WI38 (cell line): ENCODE data around the gene TOR1AIP2.
"Not testable (repeated sequence)": the region's sequence is repeated elsewhere in the genome, so short reads cannot be mapped to it uniquely, and the experiment has no call there.

Experiments used
- H3K4me3 ChIP-seq: 2 replicates; pipeline ENCODE4 v1.5.1; 2011; ENCODE audit warnings: low read depth, mild to moderate bottlenecking, control low read depth, low read length
- TF ChIP-seq, protein P1 (sequence below): IDR thresholded peaks from 2 replicates; pipeline ENCODE4 v1.5.1; 2012; ENCODE audit warnings: low read depth, mild to moderate bottlenecking, control low read depth, low read length

TOR1AIP2 gene

DNA sequence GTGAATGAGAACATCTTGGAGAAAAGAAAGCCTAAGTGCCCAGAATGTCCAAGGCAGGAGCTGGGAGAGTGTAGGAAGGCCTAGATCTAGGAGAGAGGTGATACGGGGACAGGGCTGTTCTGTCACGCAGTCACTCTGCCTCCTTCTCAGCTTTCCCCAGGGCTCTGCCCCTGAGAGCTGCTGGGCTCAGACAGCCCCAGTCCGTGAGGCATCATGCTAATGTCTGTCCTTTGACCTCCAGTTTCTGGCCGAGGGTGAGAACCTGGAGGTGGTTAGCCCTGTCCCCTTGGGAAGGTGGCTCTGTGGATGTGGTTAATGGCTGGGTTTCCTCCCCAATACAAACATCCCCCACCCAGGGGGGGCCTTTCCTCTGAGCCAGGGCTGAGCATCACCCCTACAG is 71.3 kb downstream of the TOR1AIP2 start:
- TF ChIP-seq, protein P1, sequence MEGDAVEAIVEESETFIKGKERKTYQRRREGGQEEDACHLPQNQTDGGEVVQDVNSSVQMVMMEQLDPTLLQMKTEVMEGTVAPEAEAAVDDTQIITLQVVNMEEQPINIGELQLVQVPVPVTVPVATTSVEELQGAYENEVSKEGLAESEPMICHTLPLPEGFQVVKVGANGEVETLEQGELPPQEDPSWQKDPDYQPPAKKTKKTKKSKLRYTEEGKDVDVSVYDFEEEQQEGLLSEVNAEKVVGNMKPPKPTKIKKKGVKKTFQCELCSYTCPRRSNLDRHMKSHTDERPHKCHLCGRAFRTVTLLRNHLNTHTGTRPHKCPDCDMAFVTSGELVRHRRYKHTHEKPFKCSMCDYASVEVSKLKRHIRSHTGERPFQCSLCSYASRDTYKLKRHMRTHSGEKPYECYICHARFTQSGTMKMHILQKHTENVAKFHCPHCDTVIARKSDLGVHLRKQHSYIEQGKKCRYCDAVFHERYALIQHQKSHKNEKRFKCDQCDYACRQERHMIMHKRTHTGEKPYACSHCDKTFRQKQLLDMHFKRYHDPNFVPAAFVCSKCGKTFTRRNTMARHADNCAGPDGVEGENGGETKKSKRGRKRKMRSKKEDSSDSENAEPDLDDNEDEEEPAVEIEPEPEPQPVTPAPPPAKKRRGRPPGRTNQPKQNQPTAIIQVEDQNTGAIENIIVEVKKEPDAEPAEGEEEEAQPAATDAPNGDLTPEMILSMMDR = no peak
- no peak overlapping the region for H3K4me3 ChIP-seq

DNA sequence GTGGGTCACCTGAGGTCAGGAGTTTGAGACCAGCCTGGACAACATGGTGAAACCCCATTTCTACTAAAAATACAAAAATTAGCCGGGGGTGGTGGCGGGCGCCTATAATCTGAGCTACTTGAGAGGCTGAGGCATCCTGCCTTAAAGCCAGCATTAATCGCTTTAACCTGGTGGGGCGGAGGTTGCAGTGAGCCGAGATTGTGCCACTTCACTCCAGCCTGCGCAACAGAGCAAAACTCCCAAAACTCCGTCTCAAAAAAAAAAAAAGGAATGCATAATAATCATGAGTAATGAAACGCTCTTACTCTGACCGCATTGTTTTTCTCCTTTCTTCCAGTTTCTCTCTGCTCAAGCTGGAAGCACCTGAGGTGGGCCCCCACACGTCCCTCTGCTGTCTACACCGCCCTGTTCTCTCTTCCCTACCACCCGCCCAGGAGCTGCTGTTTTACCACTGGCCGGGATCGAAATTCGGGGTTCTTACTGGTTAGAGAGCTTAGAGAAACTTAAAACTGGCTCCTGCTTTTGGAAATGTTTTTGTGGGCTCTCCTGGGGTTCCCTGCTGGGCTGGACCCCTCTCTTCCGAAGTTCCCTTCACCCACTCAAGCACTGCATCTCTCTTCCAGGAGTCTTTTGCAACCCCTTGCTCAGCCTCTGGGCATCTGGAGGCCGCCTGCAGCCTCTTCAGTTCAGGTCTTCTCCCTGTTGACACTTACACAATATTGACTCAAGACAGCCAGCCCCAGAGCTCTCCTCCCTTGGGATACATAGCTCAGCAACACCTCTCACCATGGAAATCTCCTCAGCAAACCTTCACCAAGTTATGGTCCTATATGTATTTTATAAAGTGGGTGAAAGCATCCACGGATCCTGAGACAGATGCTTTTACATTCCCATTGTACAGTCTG is 72.1 kb downstream of the TOR1AIP2 start:
- H3K4me3 ChIP-seq = no peak overlapping the region
- TF ChIP-seq, protein P1 = no peak

DNA sequence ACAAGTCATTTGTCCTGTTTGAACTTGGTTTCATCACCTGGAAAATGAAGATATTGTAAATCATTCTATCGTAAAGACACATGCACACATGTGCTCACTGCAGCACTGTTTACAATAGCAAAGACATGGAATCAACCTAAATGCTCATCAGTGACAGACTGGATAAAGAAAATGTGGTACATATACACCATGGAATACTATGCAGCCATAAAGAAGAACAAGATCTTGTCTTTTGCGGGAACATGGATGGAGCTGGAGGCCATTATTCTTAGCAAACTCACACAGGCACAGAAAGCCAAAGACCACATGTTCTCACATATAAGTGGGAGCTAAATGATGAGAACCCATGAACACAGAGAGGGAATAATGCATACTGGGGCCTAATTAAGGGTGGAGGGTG is 73.2 kb downstream of the TOR1AIP2 start:
- H3K4me3 ChIP-seq = not testable (repeated sequence)

DNA sequence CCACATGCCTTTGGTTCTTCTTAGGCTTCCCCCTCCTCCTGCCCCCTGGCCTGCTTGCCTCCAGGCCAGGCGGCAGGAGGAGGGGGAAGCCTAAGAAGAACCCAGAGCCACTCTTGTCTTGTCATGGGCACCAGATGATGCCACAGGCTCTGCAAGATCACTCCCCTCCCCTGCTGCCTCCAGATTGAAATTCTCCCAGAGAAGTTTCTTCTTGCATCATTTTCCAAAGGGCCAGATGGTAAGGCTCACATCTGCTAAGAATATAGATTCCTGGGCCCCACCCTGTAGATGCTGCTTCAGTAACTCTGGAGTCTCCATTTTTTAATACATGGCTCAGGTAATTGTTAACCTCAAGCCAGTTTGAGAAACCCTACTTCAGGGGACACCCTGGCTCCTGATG is 73.7 kb downstream of the TOR1AIP2 start:
- H3K4me3 ChIP-seq = no peak overlapping the region
- TF ChIP-seq, protein P1 = no peak

DNA sequence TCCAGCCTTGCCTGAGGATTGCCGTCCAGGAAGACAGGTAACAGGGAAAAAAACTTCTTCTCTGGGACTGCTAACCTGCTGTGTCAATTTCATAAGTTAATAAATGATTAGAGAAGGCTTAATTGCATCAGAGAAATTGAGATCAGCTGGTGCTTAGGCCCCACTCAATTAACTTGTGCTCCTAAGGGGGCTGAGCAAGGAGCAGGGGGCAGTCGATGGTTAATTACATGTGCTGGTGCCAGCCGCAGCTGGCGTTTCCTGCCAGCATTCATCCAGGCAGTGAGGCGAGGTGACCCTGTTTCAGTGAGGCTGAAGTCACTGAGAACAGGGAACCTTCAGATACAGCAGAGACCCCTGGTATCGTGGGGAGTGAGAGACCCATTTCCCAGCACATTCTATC is 74.5 kb downstream of the TOR1AIP2 start:
- H3K4me3 ChIP-seq = no peak overlapping the region
- TF ChIP-seq, protein P1 = no peak

DNA sequence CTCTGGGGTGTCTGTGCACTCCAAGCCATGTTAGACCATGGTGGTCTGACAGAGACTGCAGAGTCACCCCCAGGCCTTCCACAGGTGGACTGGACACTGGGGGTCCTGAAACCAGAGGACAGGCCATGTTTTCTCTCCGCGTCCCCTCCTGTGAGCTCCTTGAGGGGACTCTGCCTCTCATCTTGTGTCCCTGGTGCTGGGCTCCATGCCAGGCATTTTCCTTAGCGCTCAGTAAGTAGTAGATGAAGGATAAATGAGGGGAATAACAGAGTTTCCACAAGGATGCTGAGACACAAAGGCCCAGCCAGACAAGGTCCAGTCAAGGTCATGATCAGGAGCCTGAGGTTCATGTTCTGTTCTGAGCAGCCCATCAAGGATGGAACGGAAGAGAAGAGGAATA is 77.1 kb downstream of the TOR1AIP2 start:
- H3K4me3 ChIP-seq = no peak overlapping the region
- TF ChIP-seq, protein P1 = no peak

DNA sequence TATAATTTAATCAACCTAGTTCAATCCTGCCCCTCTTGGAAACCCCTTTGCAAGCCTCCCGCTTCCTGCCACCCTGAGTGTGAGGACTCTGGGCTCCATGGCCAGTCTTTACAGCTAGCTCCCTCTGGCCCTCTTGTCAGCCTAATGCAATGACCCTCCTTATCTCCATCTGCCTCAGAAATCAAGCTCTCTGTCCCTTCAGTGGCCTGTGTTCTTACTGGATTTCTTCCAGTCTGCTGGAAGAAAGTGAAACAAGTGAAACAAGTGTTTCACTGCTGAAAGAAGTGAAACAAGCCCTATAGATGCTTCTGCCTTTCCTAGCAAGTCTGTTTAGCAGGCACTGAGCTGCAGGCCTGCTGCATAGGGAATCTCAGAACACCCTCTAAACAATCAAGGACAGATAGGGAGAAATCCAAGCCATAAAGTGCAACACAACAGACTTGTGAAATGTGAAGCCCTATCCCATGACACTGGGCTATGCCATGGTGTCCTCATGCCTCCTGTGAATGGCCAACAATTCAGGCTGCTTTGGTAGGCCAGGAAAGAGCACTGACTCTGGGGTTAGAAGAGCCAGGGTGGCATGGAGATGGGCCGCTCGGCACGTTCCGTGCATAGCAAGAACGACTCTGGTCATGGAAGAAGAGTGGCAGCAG is 78.6 kb downstream of the TOR1AIP2 start:
- TF ChIP-seq, protein P1 = no peak
- H3K4me3 ChIP-seq = no peak overlapping the region
